Lower leg skin (tissue), 3 donors: ENCODE data around the gene SCG3.

Experiments used
- CTCF ChIP-seq, 3 donors: fragments of 450-650 bp; IDR thresholded peaks; one replicate each; pipeline ENCODE4 v1.5.1; 2016; ENCODE audit warnings: antibody characterized with exemption in 3 of 3, mild to moderate bottlenecking in 3 of 3, moderate library complexity in 2 of 3
- POLR2A ChIP-seq, 2 donors: fragments of 450-650 bp; IDR thresholded peaks; one replicate each; pipeline ENCODE4 v1.6.1; 2016 to 2017; ENCODE audit warnings: antibody characterized with exemption in 2 of 2, mild to moderate bottlenecking in 1 of 2, moderate library complexity in 1 of 2

GRCh38 chr15:51672155-51672687 is 9.1 kb upstream of the SCG3 start:
- TF ChIP-seq CTCF (IDR thresholded peaks at IDR 0.05) (no peak), POLR2A (IDR thresholded peaks at IDR 0.05) (no peak)
